ENCODE measurements around the gene POLG2.

Gene POLG2

DNA sequence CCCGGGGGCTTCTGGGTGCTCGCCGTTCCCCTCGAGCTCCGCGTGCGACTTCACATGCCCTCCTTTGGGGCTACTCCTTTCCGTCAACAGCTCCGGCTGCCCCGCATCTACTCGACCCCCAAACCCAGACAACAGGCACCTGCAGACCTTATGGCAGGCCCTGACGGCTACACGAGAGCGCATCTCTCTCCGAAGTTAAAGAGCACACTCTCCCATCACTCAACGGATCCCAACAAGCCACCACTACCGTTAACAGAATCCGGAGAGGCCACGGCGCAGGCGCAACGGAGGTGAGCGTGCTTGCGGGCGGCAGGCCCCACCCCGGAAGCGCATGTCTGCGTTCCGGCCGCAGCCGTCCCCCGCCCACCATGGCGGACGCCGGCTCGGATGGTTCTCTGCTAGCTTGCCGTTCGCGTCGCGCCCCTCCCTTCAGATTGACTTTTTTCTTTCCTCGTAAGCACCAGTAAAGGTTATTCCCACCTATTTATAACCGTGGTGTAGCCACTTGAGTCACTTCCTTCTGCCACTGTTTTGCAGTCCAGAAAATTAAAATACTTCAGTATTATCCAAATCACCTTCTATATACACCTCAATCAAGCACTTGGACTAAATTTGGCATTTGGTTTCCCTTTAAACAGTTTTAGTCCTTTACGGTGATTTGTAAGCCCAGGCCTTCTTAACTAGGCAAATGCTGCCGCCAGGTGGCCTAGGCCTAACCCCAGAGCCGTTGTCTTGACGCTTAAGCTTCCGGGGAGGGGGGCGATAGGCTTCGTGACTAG lies at the start of gene POLG2:
POLG2 (minus strand) TSS at position 269 of the 779 bp plus-strand sequence; CDS start at position 183, 86 bp downstream.
- DNase-seq (ENCODE audit: low read depth, low spot score) = no peak

DNA sequence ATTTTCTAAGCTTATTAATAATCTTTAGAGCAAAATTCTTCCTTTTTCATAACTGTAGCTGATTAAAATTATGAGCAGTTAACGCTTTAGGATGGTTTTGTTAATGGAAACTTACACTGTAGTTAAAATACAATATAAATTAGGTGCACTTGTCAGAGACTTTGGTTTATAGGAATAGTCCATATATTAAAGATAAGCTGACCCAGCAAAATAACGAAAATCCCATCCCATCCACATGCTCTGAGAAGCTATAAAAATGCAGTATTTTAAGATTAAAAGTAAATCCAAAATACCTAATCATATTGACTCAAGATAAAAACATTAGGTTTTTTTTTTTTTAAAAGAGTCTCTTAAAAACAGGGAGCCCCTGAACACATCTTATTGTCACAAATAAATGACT lies 47.9 kb upstream of the POLG2 start:
- no peak for DNase-seq (ENCODE audit: low read depth, low spot score)

GRCh38 chr17:64540118-64540776 lies 43.4 kb upstream of the POLG2 start:
- DNase-seq (ENCODE audit: low read depth, low spot score) = no peak

- no peak for DNase-seq (ENCODE audit: low read depth, low spot score)
Observed at GRCh38 chr17:64538508-64539130, 41.8 kb upstream of the POLG2 start.

DNA sequence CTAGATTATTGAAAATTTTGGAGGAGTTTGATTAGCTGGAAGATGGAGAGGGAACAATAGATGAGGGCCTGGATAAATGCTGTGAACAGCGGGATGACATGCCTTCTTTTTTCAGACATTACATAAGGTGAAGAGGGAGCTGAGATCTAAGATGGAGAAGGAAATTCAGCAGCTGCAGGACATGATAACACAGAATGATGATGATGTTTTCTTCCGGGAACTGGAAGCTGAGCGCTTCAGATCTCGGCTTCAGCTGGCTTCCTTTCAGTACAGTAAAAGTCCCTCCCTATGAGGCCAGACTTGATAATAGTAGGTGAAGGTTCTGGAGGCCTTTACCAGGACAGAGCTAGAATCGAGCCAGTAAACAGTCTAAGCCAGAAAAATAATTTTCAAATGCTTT lies 40.6 kb upstream of the POLG2 start:
- no peak for DNase-seq (ENCODE audit: low read depth, low spot score)

GRCh38 chr17:64536913-64537312 lies 40.1 kb upstream of the POLG2 start:
- no peak for DNase-seq (ENCODE audit: low read depth, low spot score)

DNA sequence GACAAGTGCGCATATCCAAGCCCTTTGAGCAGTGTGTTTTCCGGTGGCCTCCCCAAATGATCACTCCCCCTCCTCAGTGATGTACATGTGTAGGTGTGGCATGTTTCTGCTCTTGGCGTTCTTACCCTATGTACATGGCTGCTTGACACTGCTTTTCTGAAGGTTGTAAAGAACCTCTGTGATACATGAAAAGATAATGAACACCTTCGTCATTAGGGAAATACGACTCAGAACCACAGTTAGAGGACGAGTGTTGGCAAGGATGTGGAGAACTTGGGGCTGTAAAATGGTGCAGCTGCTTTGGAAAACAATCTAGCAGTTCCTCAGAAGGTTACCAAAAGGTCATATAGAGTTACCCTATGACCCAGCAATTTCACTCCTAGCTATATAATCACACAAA lies 38.5 kb upstream of the POLG2 start:
- DNase-seq (ENCODE audit: low read depth, low spot score) = no peak

- no peak for DNase-seq (ENCODE audit: low read depth, low spot score)
Observed at GRCh38 chr17:64534187-64534586, 37.3 kb upstream of the POLG2 start.

DNA sequence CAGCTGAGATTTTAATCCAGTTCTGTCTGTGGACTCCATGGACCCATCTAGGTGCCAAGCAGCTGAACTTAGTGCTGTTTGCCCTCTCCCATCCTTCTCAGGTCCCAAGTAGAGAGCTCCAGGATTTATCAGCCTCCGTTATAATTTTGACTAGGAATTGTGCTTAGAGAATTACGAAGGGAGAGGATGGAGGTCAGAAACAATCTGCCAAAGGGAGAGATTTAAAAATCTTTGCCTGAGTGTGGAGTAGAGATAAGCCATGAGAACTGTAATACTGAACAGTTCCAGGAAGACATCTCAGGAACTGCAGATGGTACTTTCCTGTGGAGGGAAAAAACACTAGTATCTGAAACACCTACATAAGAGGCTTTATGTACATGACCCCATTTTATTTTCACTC lies 36.9 kb upstream of the POLG2 start:
- DNase-seq (ENCODE audit: low read depth, low spot score) = no peak

GRCh38 chr17:64532409-64532808 lies 35.6 kb upstream of the POLG2 start:
- no peak for DNase-seq (ENCODE audit: low read depth, low spot score)

DNA sequence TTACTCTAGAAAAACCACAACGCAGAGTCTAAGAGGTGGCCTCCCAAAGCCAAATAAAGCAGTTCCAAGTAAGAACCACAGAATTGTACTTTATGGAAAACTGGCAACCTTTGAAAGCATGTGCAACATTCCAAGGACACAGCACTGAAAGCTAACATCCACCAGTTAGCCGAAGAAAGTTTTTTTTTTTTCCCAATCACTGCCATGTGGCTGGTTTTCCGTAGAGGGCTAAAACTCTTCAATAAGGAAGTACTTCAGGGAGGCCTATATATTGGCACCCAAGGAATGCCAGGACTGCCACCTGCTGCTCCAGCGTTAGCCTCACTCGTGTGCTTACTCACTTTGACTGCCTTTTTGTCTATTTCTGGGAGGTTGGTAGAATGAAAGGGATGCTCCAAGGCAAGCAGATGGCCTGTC lies 35.1 kb upstream of the POLG2 start:
- DNase-seq (ENCODE audit: low read depth, low spot score) = no peak

GRCh38 chr17:64529221-64529620 lies 32.4 kb upstream of the POLG2 start:
- no peak for DNase-seq (ENCODE audit: low read depth, low spot score)

DNA sequence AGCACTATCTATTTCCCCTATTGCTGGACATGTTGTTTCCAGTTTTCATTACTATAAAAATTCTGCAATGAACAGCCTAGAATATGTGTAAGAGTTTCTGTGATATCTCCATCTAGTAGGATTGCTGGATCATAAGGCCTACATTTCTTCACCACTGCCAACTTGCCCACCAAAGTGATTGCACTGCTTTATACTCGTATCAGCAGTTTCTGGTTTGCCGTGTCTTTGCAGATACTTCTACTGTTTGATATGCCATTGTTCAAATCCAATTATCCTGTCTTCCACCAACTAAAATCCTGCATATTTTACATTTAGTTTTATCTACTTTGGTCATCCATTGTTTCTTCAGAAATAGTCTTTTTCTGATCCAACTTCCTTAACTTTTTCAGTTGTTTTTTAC lies 31.1 kb upstream of the POLG2 start:
- DNase-seq (ENCODE audit: low read depth, low spot score) = no peak

GRCh38 chr17:64520359-64520758 lies 23.5 kb upstream of the POLG2 start:
- DNase-seq (ENCODE audit: low read depth, low spot score) = no peak

DNA sequence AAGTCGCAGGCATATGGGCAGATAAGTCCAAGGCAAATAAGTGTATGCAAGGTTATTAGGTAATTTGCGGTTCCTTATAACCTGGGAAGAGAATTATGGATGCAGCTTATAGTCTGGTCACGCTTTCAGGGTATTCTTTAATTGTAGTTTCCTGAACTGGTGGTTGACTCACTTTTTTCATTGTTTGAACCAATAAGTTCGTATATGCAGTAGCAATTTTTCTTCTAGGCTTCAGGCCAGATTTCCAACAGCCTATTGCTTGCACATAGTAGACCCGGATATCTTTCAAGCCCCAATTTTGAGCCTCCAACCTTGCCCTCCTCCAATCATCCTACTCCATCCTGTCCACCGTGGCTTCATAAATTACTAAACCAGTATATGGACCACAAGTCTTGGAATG lies 22.7 kb upstream of the POLG2 start:
- no peak for DNase-seq (ENCODE audit: low read depth, low spot score)

DNA sequence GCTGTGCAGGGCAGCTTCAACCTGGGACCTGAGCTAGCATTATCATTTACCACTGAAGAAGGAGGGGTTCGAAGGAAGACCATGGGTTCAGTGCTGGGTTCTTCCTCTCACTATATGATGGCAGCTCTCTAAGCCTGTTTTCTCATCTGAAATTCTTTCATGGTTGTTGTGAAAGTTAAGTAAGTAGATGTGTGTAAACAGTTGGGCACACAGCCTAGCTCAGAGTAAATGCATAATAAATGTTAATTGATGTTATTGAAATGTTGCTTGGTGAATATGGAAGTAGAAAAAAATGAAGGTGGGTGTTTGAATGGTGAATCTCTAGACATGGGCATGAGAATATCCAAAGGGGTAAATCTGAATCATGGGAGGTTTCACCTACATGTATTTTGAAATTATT lies 19.0 kb upstream of the POLG2 start:
- DNase-seq (ENCODE audit: low read depth, low spot score) = no peak

GRCh38 chr17:64515419-64515818 lies 18.6 kb upstream of the POLG2 start:
- no peak for DNase-seq (ENCODE audit: low read depth, low spot score)

DNA sequence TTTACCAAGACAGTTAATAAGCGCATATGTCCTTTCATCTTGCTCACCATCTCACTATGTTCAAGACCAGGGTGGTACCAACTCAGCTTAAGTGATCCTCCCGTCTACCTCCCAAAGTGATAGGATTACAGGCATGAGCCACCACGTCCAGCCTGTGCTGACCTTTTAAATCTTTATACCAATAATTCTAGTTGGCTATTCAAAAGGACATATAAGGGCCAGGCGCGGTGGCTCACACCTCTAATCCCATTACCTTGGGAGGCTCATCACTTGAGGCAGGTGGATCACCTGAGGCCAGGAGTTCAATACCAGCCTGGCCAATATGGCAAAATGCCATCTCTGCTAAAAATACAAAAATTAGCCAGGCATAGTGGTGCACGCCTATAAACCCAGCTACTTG lies 12.3 kb upstream of the POLG2 start:
- no peak for DNase-seq (ENCODE audit: low read depth, low spot score)

DNA sequence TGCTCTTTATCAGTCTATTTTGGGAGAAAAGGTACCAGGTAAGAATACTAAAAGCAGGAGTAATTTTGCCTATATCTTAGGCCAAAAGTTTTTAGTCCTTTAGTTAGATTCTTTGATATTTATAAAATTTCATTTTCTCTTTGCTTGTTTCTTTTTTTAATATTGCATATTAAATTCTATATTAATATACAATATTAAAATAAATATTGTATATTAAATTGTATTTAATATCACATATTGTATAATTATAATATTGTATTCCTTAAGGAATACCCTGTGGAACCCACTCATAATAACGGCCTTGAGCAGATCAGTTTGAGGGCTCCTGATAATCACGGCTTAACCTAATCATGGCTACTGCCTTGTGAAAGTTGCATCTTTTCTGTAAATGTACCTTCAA lies 11.8 kb upstream of the POLG2 start:
- no peak for DNase-seq (ENCODE audit: low read depth, low spot score)

GRCh38 chr17:64507413-64507782 lies 10.5 kb upstream of the POLG2 start:
- DNase-seq (ENCODE audit: low read depth, low spot score) = no peak

GRCh38 chr17:64506576-64507412 lies 9.9 kb upstream of the POLG2 start, which contains the start of gene CEP95:
Gene CEP95 (plus strand): TSS chr17:64506977. CDS start chr17:64507098, 121 bp downstream.
- peak; percentile 88 for DNase-seq (ENCODE audit: low read depth, low spot score)

DNA sequence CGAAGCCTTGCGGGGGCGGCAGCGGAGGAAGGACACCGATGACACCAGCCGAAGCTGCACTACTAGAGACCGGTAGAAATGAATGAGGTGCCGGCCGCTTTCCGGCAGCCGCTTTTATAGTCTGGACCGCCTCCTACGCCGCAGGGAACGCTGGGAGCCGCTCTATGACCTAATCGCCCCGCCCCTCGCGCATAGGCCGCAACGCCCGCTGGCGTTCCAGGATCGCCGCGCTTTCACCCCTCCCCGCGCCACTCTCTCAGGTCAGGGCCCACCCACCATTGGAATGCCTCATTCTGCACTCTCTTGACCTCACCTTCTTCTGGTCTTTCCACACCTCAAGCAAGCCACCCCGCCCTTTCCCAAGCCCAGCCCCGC lies 9.3 kb upstream of the POLG2 start, which contains the start of gene DDX5:
DDX5 (minus strand) TSS at position 89 of the 375 bp plus-strand sequence. CDS start 170 bp downstream, outside the sequence.
- peak; percentile 78 for DNase-seq (ENCODE audit: low read depth, low spot score)
